Loucy (cell line): ENCODE measurements around the gene IL15RA.

Experiments
- CTCF ChIP-seq: fragments of 200-600 bp; sonication (generic); conservative IDR thresholded peaks from 2 replicates; pipeline ENCODE4 v1.5.1; 2014; ENCODE audit warnings: mild to moderate bottlenecking, antibody characterized with exemption, low read length
- EZH2phosphoT487 ChIP-seq: fragments of 200-600 bp; IDR thresholded peaks from 2 replicates; pipeline ENCODE4 v1.6.1; 2018; ENCODE audit warnings: antibody characterized with exemption, mild to moderate bottlenecking, moderate library complexity, borderline replicate concordance

- TF ChIP-seq CTCF, result no peak
- TF ChIP-seq EZH2phosphoT487, result no peak
Observed at GRCh38 chr10:5973069-5973468, 4.3 kb downstream of the IL15RA start.
